Gastroesophageal sphincter (tissue), 3 donors: ENCODE data around the gene BEND7.

ENCODE experiments used
- CTCF ChIP-seq, 4 experiments: fragments of 200-600 bp in 2 of 4; fragments of 450-650 bp in 2 of 4; sonication (generic) in 1 of 4; IDR thresholded peaks; one replicate each; pipeline ENCODE4 v1.5.1; 2017 to 2019; ENCODE audit warnings: antibody characterized with exemption in 4 of 4, mild to moderate bottlenecking in 2 of 4, moderate library complexity in 2 of 4
- EP300 ChIP-seq: sonication (generic); formaldehyde crosslinking; IDR thresholded peaks from one replicate; pipeline ENCODE4 v1.6.1; 2017; ENCODE audit warnings: antibody characterized with exemption, mild to moderate bottlenecking
- POLR2AphosphoS5 ChIP-seq: sonication (generic); formaldehyde crosslinking; IDR thresholded peaks from one replicate; pipeline ENCODE4 v1.6.1; 2017; ENCODE audit warnings: antibody characterized with exemption

- TF ChIP-seq CTCF (IDR thresholded peaks at IDR 0.05) (no peak), POLR2AphosphoS5 (no peak), EP300 (no peak)
Observed at GRCh38 chr10:13414855-13415254, 114.0 kb downstream of the BEND7 start.
